GM12864 (cell line): ENCODE measurements around the gene RCL1.

Source experiments
- DNase-seq: peaks from one replicate; pipeline ENCODE4 v3.0.0-alpha.2; 2011; ENCODE audit warnings: low read depth
- H3K4me3 ChIP-seq: 2 replicates; pipeline ENCODE4 v1.5.1; 2011; ENCODE audit warnings: mild to moderate bottlenecking, low read depth, low read length, control low read depth
- CTCF ChIP-seq: IDR thresholded peaks from 2 replicates; pipeline ENCODE4 v1.5.1; 2011; ENCODE audit warnings: low read depth, mild to moderate bottlenecking, moderate library complexity, low read length, control low read depth, inconsistent platforms; ENCODE audit errors: missing control alignments

The RCL1 gene

GRCh38 chr9:4904322-4905134 is 111.8 kb downstream of the RCL1 start:
- DNase-seq: no peak
- no peak for TF ChIP-seq CTCF
- H3K4me3 ChIP-seq: no peak overlapping the region

DNA sequence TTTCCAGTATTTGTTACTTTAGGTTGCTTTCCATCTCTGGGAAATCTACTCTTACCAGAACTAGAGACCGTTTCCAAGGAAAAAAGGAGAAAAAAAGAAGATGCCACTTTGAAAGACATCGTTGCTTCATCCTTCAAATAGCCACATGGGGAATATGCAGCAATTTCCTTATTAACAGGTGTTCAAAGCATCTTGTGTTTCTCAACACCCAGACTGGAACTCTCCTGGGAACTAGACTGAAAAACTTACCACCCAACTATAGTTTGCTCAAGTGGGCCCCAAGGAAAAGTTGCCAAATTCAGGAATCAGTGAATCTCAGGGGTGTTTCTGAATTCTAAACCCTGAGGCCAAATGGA is 112.4 kb downstream of the RCL1 start:
- H3K4me3 ChIP-seq: no peak overlapping the region
- TF ChIP-seq CTCF: no peak
- no peak for DNase-seq
